NCI-H146 (cell line): ENCODE data around the gene HECW1.
"Not testable (repeated sequence)": the region's sequence is repeated elsewhere in the genome, so short reads cannot be mapped to it uniquely, and the experiment has no call there.

Experiments used
- DNase-seq: peaks from one replicate; lab custom pipeline; 2025; lab: John Stamatoyannopoulos, UW

Gene HECW1

DNA sequence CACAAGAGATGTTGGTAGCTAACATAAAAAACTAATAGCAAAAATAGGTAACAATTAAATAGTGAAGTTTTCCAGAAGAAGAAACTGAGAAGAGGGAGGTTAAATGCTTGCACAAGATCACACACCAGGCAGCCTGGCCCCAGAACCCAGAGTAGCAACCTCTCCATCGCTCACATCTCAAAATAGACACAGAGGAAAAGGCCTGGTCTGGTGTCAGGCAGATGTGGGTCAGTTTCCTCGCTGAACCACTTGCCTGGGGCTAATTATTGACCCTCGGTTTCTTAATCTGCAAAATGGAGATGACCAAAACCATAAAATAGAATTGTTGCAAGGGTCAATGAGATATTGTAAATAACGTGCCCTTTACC is 425.9 kb downstream of the HECW1 start:
- no peak for DNase-seq

DNA sequence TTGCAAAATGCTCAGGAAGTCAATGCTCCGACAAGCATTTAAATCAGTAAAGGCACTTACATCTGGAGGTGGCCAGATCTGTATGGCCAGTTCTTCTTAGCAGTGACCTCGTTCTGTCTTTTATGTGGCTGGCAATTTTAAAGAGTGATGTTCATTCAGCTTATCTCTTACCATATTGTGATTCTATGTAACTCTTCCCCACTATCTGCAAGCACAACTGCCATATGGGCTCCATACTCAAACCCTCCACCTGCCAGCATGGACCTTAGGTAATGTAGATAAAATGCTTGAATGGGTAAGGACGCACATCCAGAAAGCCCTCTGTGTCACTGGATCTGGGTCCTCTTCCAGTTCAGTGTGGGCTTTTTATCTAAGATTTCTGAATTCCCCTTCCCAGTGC is 428.0 kb downstream of the HECW1 start:
- DNase-seq = no peak

DNA sequence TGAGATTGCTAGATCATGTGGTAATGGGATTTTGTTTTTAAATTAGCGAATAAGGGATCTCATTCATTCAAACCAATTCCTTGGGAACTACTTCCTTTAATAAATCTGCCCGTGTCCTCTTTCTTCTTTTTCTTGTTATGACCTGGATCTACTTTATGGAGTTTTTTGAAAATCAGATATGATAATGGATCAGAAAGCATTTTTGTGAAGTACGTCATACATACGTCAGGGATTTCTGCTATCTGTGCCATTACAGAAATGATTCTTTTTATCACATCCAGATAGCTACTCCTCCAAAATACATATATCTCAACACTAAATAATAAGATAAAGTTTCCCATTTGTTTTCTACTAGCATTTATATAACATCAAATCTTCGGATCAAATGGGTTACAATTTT is 430.3 kb downstream of the HECW1 start:
- DNase-seq = no peak

DNA sequence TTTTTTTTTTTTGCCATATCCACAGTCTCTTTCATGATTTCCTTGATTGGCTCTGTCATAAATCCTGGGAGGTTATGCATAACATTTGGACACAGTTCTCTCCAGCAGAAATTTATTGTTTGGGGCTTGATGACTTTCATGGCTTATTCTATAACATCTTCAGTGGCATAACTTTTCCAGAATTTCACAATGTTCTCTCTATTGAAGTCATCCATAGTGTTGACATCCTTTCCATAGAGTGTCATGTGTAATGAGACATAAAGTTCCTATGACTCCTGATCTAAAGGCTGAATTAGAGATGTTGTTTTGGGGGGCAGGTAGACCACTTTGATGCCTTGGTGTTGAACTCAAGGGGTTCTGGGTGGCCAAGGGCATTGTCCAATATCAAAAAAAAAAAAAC is 433.8 kb downstream of the HECW1 start:
- no peak for DNase-seq

DNA sequence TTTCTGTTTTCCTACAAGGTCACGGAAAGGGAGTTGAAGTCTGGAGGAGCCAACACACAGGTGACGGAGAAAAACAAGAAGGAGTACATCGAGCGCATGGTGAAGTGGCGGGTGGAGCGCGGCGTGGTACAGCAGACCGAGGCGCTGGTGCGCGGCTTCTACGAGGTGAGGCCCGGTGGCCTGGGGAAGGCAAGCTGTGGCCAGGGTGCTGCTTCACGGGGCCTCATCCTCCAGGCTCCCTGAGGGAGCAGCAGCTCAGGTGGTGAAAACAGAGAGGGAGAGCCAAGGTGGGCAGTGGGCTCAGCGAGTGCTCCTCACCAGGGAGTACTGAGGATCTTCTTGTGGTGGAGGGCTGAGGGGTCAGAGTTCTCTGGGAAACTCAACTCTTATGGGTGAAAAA is 438.0 kb downstream of the HECW1 start:
- DNase-seq = no peak

DNA sequence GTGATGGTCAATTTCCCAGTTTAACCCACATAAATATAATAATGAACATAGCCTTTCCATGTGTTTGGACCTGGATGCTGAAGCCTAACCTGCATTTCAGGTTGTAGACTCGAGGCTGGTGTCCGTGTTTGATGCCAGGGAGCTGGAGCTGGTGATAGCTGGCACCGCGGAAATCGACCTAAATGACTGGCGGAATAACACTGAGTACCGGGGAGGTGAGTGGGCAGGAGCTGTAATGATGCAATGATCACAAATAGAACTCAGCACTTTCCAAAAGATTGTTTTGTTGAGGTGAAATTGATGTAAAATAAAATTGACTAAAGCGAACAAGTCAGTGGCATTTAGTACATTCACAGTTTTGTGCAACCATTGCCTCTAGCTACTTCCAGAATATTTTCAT is 439.7 kb downstream of the HECW1 start:
- DNase-seq = no peak

DNA sequence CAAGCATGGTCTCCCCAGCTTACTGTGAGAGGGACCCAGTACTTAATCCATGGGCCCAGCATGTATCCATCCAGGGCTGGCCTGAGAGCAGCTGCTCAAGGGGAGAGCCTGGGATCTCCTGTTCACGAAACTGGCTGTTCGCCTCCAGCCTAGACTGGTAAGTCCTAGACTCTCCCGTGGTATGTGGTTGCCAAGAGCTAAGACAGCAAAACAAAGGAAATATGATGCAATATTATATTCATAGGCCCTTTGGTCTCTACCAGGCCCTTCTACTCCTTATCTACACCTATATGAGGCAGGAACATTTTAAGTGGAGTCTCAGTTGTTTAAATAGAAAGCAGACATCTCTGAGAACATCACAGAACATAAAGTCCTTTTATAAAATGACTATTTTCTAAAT is 441.6 kb downstream of the HECW1 start:
- no peak for DNase-seq

DNA sequence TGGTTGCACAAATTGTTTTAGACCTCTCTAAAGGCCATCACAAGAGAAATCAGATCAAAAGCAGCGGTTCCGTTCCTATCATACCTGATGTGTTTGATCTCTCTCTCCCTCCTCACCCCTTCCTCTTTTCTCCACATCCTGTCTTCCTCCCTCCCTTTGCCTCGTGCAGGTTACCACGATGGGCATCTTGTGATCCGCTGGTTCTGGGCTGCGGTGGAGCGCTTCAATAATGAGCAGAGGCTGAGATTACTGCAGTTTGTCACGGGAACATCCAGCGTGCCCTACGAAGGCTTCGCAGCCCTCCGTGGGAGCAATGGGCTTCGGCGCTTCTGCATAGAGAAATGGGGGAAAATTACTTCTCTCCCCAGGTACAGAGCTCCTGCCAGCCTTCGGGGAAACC is 442.0 kb downstream of the HECW1 start:
- no peak for DNase-seq

DNA sequence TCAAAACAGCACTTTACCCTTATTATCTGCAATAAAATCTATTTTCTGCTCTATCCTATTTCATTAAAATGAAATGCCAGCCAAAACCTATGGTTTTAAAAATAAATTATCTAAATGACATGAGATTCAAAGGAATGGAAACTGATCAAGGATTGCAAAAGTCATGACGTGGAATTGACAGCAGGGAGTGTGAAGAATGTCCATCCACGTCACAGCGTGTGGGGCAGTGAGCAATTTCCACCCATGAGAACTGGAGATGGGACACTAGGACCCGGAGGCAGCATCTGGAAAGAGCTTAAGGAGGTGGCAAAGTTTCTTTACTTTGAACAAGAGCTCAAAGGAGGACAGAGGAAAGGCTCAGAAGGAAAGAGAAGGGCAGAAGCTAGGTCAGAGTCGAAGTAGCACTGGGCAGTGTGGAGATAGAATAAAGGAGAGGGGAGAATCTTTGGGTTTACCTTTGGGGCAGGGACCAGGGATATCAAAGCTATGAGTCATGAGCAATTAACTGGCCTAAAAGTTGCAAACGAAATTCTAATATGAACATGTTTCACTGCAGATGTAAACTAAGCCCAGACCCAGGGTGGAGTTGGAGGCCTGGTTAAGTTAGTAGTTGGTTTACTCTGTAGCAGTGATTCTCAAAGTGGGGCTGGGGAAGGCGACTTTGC is 445.5 kb downstream of the HECW1 start:
- no peak for DNase-seq

DNA sequence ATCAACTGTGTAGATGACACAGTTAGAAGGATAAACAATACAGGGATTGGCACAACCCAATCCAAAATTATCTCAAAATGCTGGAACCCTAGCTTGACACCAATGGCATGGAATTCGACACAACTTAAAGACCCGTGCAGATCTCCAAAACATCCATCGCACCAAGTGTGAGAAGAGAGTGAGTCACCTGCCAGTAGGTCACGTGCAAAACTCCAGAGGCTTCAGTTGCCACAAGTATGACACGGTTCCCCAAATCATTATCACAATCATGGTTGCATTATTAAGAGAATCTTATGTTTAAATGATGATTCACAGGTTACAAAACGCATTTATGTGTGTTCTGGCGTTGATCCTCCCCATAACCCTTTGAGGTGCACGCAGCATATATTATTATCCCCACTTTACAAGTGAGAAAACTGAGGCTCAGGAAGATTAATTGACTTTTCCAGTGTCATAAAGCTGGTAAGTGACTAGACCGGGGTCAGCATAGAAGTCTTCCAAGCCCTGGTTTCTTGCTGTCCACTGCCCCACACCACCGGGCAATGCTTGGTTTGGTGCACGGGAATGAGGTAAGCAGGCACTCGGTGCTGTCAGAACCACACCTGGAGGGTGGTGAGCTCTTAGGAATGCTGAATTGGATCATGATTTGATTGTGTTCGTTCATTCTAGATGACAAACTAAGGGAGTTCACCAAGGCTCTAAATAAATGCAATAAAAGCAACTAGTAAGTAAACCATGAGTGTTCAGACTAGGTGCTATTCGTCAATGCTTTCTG is 446.9 kb downstream of the HECW1 start:
- no peak for DNase-seq

DNA sequence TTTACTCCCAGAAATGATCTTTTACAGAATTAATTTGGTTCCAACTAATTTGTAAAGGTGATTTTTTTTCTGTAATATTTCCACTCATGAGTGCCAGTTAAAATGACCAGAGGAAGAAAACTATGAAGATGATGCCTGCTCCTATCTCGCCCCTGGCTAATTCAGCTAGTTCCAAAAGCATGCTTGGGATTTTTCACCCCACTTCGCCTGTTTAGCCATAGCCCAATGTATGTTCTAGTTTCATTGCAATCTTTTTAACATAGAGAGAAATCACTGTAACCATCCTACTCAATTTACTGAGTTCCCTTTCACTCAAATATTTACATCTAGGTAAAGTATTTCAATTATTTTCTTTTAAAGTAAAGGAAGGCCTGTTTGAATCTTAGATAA is 447.5 kb downstream of the HECW1 start:
- DNase-seq = no peak

DNA sequence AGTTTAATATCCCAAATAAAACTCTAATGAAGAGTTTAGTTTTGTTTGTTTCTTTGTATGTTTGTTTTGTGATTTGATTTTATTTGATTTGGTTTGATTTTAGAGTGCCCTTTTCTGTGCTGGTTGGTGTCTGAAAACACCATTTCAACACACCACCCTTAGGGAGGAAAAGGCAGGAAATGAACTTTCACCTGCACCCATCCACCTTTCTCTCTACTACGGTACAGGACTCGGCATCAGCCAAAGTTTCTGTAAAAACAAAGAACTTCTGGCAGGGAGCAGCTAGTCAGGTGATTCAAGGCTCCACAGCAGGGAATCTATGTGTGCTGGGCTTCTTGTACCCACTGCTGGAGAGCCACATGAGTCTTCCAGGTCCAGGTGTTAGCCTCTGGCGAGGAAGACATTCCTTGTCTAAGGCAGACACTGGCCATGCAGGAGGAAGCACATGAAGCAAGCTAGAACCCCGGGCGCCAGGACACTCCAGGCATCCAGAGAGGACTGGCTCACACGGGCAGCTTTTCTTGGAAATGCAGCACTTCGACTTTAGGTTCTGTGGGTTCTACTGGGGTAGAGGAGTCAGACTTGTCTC is 448.4 kb downstream of the HECW1 start:
- DNase-seq = no peak

DNA sequence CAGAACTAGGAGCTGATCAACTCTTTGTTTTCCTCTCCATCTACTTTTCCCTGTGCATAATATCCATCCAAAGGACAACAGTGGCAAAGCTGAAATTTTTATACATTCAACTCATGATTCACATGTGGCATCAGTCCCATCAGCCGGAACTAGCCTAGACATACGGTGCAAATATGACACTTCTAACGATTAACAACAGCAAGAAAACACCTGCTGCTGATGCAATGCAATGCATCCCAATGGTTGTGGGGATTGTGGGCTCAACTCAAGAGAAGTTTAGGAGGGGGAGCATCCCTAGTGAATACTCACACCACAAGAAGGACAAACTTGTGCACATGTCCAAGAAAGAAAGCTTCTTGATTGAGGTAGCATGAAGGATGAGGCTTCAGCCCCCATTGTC is 449.9 kb downstream of the HECW1 start:
- no peak for DNase-seq

DNA sequence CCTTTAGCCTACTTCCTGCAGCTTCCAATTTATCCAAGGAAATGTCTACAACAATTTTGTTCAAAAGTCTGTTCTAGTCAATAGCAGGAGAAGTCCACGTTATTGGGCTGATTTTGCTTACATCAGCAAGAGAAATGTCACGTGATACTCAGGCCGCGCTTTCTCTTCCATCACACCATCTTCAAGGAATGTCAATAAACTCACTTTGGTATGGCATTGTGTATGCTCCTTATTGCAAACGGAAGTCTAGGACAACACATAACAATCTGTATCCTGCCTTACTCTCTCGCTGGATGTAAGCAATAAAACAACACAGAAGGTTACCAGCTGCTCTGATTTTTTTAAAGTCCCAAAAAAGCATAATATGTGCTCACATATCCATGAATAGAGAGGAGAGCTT is 453.3 kb downstream of the HECW1 start:
- no peak for DNase-seq

DNA sequence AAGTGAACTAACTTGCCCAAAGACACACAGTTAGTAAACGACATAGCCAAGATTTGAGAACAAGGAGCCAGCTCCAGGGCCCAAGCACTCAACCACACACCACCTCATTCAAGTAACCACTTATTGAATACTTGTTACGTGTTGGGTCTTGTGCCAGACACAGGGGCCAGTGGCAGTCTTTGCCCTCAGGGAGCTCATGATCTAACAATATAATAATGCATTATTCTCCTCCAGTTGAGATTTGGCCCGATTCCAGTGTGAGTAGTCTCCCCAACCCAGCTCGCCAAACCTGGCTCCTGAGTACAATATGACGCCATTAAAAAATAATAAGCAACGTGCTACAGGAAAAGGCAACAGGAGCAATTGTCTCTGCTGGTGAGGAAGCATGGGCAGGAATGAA is 456.1 kb downstream of the HECW1 start:
- DNase-seq = no peak

DNA sequence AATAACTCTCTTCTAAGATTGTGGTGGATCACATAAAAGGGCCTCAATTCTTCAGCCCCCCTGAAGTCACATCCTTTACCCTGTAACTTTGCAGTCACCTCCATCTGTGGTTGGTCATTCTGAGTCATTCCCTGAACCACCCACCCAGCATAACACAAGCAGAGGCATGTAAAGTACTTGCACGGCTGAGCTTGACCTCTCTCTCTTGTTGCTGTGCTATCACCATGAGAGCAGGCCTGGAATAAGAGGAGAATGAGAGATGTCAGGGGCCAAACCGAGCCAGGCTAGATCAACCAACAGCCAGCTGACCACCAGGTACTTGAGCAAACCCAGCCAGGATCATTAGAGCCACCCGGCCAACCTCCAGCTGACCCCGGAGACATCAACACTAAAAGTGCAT is 457.0 kb downstream of the HECW1 start:
- no peak for DNase-seq

DNA sequence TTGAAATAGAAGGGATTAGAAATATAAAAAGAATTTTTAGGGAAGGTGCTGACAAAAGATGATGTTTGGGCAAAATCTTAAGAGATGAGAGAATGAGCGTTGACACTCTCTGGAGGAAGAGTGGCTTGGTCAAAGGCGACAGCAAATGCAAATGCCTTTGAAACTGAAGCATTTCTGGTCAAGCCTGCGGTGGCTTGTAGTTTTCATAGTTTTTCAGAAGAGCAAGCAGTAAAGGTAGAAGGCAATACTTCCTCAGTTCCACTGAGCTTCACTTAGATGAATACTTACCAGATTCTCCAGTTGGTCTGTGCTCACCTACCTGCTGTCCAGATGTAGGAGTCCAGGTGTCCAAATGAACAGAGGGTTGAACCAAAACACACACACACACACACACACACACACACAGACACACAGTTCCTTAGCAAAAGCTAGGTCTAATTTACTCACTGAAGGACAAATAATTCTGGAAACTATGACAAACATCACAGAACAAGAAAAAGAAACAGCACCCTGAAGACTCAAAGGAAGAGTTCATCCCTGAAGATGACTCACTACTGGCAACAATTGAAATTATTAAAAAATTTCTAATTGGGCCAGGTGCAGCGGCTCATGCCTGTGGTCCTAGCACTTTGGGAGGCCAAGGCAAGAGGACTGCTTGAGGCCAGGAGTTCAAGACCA is 458.4 kb downstream of the HECW1 start:
- DNase-seq = no peak

DNA sequence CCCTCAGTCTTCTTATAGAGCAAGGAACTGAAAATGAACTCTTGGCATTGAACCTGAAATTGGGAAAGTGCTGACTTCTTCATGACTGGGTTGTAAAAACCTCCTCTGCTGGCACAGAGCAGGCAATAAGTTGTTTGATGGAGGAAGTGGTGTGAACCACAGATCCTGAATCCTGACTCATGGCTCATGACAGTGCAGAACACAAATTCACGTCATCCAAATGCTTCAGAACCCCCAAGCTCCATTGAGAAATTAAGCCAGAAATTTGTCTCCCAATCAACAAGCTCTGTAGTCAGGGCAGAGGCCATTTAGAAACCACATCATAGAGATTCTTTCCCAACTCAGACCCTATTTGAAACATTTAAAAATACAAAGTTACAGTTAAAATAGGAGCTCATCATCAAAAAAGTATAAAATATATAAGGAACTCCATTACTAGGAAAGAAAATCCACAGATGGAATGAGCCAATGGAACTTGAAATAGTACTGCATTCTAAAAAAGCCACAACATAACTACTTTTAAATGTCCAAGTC is 460.1 kb downstream of the HECW1 start:
- DNase-seq = no peak

DNA sequence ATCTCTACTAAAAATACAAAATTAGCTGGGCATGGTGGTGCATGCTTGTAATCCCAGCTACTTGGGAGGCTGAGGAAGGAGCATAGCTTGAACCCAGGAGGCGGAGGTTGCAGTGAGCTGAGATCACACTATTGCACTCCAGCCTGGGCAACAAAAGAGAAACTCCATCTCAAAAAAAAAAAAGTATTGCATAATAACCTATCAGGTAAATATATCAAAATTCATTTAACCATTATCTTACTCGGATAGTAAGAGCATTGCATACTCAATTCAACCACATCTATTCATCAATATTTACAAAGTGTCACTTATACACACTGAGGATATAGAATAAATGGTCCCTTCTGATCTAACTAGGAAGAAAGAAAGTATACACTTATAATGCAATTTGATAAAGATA is 461.4 kb downstream of the HECW1 start:
- DNase-seq = not testable (repeated sequence)

DNA sequence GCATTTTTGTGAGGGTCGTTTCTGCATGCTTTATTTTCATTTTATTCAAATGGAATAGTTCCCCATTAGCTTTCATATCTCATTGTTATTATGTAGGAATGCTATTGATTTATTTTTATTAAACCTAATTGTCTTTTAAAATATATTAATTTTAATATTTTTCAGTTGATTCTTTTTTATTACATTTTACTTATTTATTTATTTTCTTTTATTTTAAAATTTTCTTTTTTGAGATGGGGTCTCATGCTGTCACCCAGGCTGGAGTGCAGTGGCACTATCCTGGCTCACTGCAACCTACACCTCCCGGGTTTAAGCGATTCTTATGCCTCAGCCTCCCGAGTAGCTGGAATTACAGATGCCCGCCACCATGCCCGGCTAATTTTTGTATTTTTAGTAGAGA is 463.1 kb downstream of the HECW1 start:
- DNase-seq = no peak

DNA sequence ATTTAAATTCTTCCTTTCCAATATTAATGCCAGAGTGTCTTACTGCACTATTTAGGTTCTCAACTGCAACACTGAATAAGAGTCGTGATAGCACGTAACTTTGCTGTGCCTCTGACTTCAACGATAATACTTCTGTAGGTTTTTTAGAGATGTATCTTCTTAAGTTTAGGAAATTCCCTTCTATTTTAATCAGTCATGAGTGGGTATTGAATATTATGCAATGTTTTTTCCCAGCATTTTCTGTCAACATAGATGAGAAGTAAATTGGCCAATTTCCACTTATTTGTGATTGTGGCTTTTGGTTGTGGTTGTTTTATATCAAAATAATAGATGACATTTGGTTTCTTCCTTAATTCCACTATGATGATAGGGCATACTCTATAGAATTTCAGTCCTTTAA is 463.8 kb downstream of the HECW1 start:
- DNase-seq = no peak

DNA sequence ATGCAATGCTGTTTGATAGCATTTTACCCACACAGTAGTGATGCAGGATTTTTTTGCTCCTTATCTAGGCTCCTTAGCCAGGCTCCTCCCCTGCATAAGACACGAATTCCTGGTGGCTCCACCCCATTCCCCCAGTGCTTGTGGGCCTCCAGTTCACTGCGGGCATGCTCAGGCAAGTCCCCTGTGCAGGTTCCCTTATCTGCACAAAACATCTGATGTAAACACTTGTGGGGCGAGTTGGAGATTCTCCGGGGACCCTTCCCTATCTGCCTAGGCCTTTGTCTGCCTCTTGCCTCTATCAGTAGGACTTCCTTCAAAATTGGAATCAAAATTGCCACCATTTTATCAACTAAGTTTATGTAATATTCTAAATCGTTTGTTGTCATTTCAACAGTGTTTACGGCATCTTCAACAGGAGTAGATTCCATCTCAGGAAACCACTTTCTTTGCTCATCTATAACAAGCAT is 465.1 kb downstream of the HECW1 start:
- no peak for DNase-seq
